HepG2 (cell line): ENCODE data around the gene SLC2A4. TPM values are rescaled to one million over a fixed set of nuclear protein-coding genes. Genes with fewer than 3 reads are reported as not detected.

Experiments used
- FOXK1 ChIP-seq: sonication (generic); formaldehyde crosslinking; IDR thresholded peaks from 2 replicates; pipeline ENCODE4 v1.4.0; 2020; ENCODE audit warnings: low read depth, missing genetic modification reagents, borderline replicate concordance
- GTF3A ChIP-seq: sonication (generic); formaldehyde crosslinking; conservative IDR thresholded peaks from 2 replicates; pipeline ENCODE4 v1.4.0; 2020; ENCODE audit warnings: mild to moderate bottlenecking, missing genetic modification reagents
- MLLT10 ChIP-seq: sonication (generic); formaldehyde crosslinking; IDR thresholded peaks from 2 replicates; pipeline ENCODE4 v1.4.0; 2020; ENCODE audit warnings: missing genetic modification reagents
- ZFX ChIP-seq: sonication (generic); formaldehyde crosslinking; IDR thresholded peaks from 2 replicates; pipeline ENCODE4 v1.4.0; 2020; ENCODE audit warnings: mild to moderate bottlenecking, low read depth, missing genetic modification reagents, moderate library complexity
- polyA plus RNA-seq, 8 experiments: library from polyadenylated mRNA; depleted of rRNA in 3 of 8; stranded (reverse) in 7 of 8; unstranded in 1 of 8; fragments of >200 nt; fragmentation: Illumina TruSeq in 4 of 8; extraction: Trizol in 4 of 8; gene quantifications; 2 replicates each; pipeline versions ENCODE4 v1.2.1 to v1.2.3, GENCODE V29; 2011 to 2016; ENCODE audit warnings: low read depth in 4 of 8, missing spikeins in 1 of 8, mixed read lengths in 1 of 8; ENCODE audit not compliant: insufficient read depth in 1 of 8
- total RNA-seq, 5 experiments: library from RNA; depleted of rRNA; stranded (reverse); fragments of >200 nt; fragmentation: Illumina TruSeq; extraction: Trizol; gene quantifications; 2 replicates each; pipeline ENCODE4 v1.2.3, GENCODE V29; 2016; ENCODE audit warnings: low read depth in 1 of 5
- TF ChIP-seq, protein P1 (sequence below): sonication (generic); formaldehyde crosslinking; IDR thresholded peaks from 2 replicates; pipeline ENCODE4 v1.4.0; 2020; ENCODE audit warnings: mild to moderate bottlenecking, missing genetic modification reagents, borderline replicate concordance
- TF ChIP-seq, protein P2 (sequence below): sonication (generic); formaldehyde crosslinking; IDR thresholded peaks from 2 replicates; pipeline ENCODE4 v1.8.1; 2023; ENCODE audit warnings: mild to moderate bottlenecking, inconsistent platforms, moderate library complexity, missing genetic modification reagents, borderline replicate concordance
- TF ChIP-seq, protein P3 (sequence below): sonication (generic); formaldehyde crosslinking; IDR thresholded peaks from 2 replicates; pipeline ENCODE4 v1.4.0; 2020; ENCODE audit warnings: mild to moderate bottlenecking, missing genetic modification reagents
- TF ChIP-seq, protein P4 (sequence below): sonication (generic); formaldehyde crosslinking; IDR thresholded peaks from 2 replicates; pipeline ENCODE4 v1.4.0; 2020; ENCODE audit warnings: mild to moderate bottlenecking, missing genetic modification reagents
- TF ChIP-seq, protein P5 (sequence below): sonication (generic); formaldehyde crosslinking; IDR thresholded peaks from 2 replicates; pipeline ENCODE4 v1.5.0; 2020; ENCODE audit warnings: mild to moderate bottlenecking, low read depth, missing genetic modification reagents, borderline replicate concordance

SLC2A4 gene
- total and polyA plus RNA-seq, 2 of the 13 experiments (the other 11 are each of a cell fraction or from before 2014, with no cell fraction given), result 4.9 to 5.8 TPM

DNA sequence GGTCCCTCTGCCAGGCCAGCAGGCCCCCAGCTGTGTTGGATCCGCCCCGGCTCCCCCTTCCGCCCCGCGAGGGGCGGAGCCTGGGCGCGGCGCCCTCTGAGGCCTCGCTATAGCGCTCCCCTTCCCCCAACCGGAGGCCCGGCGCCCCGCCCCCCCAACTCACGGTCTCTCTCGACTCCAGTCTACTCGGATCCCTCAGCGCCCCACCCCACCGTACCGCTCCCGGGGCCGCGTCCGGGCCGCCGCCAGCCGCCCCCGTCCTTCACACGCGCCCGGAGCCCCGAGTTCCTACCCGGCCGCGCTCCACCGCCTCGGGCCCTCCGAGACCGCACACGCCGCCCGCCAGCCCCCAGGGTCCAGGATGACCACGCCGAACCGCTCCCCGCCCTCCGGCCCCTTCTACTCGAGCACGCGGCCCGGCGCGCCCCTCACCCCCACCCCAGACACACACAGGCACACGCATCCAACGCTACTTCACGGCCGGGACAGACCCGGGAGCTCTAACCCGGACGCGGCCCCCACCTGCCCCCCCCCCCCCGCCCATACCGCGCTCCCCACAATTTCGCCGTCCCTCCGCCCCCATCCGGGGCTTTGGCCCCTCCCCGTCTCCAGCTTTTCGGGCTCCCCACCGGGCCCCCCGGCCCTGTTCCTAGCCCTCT lies 43.6 kb upstream of the SLC2A4 start (continued):
- TF ChIP-seq, protein P1, sequence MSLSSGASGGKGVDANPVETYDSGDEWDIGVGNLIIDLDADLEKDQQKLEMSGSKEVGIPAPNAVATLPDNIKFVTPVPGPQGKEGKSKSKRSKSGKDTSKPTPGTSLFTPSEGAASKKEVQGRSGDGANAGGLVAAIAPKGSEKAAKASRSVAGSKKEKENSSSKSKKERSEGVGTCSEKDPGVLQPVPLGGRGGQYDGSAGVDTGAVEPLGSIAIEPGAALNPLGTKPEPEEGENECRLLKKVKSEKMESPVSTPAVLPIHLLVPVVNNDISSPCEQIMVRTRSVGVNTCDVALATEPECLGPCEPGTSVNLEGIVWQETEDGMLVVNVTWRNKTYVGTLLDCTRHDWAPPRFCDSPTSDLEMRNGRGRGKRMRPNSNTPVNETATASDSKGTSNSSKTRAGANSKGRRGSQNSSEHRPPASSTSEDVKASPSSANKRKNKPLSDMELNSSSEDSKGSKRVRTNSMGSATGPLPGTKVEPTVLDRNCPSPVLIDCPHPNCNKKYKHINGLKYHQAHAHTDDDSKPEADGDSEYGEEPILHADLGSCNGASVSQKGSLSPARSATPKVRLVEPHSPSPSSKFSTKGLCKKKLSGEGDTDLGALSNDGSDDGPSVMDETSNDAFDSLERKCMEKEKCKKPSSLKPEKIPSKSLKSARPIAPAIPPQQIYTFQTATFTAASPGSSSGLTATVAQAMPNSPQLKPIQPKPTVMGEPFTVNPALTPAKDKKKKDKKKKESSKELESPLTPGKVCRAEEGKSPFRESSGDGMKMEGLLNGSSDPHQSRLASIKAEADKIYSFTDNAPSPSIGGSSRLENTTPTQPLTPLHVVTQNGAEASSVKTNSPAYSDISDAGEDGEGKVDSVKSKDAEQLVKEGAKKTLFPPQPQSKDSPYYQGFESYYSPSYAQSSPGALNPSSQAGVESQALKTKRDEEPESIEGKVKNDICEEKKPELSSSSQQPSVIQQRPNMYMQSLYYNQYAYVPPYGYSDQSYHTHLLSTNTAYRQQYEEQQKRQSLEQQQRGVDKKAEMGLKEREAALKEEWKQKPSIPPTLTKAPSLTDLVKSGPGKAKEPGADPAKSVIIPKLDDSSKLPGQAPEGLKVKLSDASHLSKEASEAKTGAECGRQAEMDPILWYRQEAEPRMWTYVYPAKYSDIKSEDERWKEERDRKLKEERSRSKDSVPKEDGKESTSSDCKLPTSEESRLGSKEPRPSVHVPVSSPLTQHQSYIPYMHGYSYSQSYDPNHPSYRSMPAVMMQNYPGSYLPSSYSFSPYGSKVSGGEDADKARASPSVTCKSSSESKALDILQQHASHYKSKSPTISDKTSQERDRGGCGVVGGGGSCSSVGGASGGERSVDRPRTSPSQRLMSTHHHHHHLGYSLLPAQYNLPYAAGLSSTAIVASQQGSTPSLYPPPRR (CRISPR knock-in tag), result no peak
- TF ChIP-seq MLLT10 (CRISPR knock-in tag), result no peak
- TF ChIP-seq, protein P2, sequence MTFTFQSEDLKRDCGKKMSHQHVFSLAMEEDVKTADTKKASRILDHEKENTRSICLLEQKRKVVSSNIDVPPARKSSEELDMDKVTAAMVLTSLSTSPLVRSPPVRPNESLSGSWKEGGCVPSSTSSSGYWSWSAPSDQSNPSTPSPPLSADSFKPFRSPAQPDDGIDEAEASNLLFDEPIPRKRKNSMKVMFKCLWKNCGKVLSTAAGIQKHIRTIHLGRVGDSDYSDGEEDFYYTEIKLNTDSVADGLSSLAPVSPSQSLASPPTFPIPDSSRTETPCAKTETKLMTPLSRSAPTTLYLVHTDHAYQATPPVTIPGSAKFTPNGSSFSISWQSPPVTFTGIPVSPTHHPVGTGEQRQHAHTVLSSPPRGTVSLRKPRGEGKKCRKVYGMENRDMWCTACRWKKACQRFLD (CRISPR knock-in tag), result no peak
- TF ChIP-seq, protein P3, sequence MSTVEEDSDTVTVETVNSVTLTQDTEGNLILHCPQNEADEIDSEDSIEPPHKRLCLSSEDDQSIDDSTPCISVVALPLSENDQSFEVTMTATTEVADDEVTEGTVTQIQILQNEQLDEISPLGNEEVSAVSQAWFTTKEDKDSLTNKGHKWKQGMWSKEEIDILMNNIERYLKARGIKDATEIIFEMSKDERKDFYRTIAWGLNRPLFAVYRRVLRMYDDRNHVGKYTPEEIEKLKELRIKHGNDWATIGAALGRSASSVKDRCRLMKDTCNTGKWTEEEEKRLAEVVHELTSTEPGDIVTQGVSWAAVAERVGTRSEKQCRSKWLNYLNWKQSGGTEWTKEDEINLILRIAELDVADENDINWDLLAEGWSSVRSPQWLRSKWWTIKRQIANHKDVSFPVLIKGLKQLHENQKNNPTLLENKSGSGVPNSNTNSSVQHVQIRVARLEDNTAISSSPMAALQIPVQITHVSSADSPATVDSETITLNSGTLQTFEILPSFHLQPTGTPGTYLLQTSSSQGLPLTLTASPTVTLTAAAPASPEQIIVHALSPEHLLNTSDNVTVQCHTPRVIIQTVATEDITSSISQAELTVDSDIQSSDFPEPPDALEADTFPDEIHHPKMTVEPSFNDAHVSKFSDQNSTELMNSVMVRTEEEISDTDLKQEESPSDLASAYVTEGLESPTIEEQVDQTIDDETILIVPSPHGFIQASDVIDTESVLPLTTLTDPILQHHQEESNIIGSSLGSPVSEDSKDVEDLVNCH, result no peak
- no peak for TF ChIP-seq GTF3A
- TF ChIP-seq, protein P4, sequence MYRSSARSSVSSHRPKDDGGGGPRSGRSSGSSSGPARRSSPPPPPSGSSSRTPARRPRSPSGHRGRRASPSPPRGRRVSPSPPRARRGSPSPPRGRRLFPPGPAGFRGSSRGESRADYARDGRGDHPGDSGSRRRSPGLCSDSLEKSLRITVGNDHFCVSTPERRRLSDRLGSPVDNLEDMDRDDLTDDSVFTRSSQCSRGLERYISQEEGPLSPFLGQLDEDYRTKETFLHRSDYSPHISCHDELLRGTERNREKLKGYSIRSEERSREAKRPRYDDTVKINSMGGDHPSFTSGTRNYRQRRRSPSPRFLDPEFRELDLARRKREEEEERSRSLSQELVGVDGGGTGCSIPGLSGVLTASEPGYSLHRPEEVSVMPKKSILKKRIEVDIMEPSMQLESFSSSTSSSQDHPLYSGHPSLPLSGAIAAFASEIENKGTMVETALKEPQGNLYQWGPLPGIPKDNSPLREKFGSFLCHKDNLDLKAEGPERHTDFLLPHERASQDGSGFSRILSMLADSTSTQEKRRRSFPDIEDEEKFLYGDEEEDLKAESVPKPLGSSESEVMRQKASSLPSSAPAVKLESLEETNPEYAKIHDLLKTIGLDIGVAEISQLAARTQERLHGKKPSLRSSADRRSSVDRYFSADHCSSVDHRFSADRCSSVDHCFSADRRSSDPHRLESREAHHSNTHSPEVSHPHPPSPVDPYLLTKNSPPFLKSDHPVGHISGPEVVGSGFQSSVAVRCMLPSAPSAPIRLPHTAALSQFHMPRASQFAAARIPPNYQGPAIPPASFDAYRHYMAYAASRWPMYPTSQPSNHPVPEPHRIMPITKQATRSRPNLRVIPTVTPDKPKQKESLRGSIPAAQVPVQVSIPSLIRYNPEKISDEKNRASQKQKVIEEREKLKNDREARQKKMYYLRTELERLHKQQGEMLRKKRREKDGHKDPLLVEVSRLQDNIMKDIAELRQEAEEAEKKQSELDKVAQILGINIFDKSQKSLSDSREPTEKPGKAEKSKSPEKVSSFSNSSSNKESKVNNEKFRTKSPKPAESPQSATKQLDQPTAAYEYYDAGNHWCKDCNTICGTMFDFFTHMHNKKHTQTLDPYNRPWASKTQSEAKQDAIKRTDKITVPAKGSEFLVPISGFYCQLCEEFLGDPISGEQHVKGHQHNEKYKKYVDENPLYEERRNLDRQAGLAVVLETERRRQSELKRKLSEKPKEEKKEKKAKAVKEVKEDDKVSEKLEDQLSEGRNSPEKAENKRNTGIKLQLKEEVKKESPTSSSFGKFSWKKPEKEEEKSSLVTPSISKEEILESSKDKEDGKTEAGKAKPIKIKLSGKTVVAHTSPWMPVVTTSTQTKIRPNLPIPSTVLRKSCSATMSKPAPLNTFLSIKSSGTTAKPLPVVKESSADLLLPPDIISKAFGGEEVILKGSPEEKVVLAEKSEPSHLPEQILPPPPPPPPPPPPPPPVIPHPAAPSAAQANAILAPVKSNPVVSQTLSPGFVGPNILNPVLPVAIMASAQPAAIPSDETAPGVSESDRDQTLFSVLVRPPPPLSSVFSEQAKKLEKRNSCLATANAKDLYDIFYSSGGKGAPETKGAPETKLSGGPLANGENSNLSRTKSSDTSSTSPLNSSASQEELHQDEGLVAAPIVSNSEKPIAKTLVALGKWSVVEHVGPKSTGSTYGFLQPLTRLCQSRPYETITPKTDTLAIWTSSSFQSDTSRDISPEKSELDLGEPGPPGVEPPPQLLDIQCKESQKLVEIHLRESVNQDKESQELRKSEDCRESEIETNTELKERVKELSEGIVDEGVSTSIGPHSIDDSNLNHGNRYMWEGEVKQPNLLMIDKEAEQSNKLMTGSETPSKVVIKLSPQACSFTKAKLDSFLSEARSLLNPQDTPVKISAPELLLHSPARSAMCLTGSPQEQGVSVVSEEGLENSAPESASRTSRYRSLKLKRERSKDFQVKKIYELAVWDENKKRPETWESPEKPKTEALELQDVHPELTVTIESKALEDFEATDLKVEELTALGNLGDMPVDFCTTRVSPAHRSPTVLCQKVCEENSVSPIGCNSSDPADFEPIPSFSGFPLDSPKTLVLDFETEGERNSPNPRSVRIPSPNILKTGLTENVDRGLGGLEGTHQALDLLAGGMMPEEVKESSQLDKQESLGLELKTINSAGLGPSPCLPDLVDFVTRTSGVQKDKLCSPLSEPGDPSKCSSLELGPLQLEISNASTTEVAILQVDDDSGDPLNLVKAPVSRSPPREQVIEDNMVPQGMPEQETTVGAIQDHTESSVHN (CRISPR knock-in tag), result no peak
- TF ChIP-seq, protein P5, sequence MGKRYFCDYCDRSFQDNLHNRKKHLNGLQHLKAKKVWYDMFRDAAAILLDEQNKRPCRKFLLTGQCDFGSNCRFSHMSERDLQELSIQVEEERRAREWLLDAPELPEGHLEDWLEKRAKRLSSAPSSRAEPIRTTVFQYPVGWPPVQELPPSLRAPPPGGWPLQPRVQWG (CRISPR knock-in tag), result no peak
- peak; percentile 66 for TF ChIP-seq ZFX (CRISPR knock-in tag)
- TF ChIP-seq FOXK1 (CRISPR knock-in tag), result no peak
